A172 (cell line): ENCODE results near the gene MED22. TPM values are rescaled to one million over a fixed set of nuclear protein-coding genes. Genes with fewer than 3 reads are reported as not detected.
"Not testable (repeated sequence)": the region's sequence is repeated elsewhere in the genome, so short reads cannot be mapped to it uniquely, and the experiment has no call there.

Experiments used
- DNase-seq: peaks from one replicate; pipeline ENCODE4 v3.0.0-alpha.2; 2015; ENCODE audit warnings: low spot score
- total RNA-seq: library from RNA; depleted of rRNA; stranded (reverse); fragments of >200 nt; shearing (Covaris generic); gene quantifications from 2 replicates; pipeline ENCODE4 v1.2.3, GENCODE V29; 2014; rRNA removed

MED22 gene
- total RNA-seq, 1 experiment from 2014 or later: 17.9 TPM

DNA sequence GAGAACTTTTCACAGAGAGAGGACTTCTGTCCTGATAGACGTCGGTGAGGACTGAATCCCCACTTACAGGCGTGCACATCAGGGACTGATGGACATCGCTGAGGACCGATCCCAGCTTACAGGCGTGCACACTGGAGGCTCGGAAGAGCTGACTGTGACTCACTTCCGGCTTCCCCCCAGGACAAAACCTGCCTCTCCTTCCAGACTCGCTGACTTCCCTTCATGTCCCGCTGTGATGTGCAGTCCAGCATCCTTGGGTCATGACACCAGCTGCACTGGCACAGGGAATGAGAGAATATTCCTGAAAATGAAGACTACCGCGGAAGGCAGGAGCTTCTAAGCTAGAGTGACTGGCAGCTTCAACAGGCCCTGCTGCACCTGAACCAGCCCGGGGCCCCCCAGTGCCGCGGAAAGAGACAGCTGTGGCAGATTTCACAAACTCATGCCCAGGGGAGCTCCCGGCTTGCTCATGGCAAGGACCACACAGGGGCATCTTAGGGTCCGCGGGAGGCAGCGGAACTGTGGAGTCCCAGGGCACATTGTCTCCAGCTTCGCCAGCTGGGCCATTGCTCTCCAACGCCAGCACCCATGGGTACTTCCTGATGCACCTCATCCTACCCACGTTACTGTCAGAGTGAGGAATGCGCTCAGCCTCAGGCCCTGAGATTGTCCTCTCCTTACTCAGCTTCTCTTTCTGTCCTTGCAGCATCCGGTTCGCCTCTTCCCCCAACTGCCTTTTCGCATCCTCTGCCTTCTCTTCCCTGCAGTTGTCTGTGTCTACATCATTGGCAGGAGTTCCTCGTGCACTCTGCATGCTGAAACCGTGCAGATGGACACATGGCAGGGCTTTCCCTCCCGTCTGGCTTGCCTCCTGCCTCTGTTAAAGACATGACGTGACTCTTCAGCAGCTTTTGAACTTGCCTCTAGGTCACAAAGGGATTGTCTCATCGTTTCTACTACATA, 41.4 kb downstream of the MED22 start:
- DNase-seq: peak; percentile 87

- DNase-seq: no peak
Measured at GRCh38 chr9:133305731-133306130, 42.2 kb downstream of the MED22 start.

- no peak for DNase-seq
Measured at GRCh38 chr9:133304477-133305377, 43.2 kb downstream of the MED22 start.

GRCh38 chr9:133304158-133304470, 43.8 kb downstream of the MED22 start:
- DNase-seq: no peak

GRCh38 chr9:133303266-133304157, 44.4 kb downstream of the MED22 start:
- no peak for DNase-seq

- DNase-seq: no peak
Measured at GRCh38 chr9:133301253-133302230, 46.4 kb downstream of the MED22 start.

DNA sequence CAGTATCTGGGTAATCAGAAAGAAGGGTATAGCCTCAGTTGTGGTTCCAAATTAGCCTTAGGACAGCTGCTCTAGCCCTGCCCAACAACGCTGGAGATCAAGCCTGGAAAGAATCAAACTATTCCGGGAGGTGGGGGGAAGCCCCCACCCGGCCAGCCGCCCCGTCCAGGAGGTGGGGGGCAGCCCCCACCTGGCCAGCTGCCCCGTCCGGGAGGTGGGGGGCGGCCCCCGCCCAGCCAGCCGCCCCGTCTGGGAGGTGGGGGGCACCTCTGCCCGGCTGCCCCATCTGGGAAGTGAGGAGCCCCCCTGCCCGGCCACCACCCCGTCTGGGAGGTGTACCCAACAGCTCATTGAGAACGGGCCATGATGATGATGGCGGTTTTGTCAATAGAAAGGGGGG, 47.9 kb downstream of the MED22 start:
- not testable (repeated sequence) for DNase-seq

GRCh38 chr9:133294257-133294656, 53.7 kb downstream of the MED22 start:
- no peak for DNase-seq

GRCh38 chr9:133290751-133291302, 57.1 kb downstream of the MED22 start:
- no peak for DNase-seq

Other genes starting within 250 kb of the MED22 start
- gene RALGDS, start 226.9 kb downstream of the MED22 start, total RNA-seq: 26.2 and 38.2 TPM in 2 replicates
- 0.96 and 3.1 TPM in 2 replicates for gene GBGT1, start 184.2 kb downstream of the MED22 start, total RNA-seq
- gene OBP2B, start 138.9 kb downstream of the MED22 start, total RNA-seq: not detected in 2 replicates
- not detected in 2 replicates for gene ABO, start 72.9 kb downstream of the MED22 start, total RNA-seq
- 11.4 and 19.5 TPM in 2 replicates for gene SURF6, start 11.9 kb downstream of the MED22 start, total RNA-seq
- 2,228 and 2,364 TPM in 2 replicates for gene RPL7A, start 87 bp upstream of the MED22 start, total RNA-seq
- gene SURF1, start 8.4 kb upstream of the MED22 start, total RNA-seq: 74.4 and 75.2 TPM in 2 replicates
- gene SURF2, start 8.4 kb upstream of the MED22 start, total RNA-seq: 26.3 and 43.1 TPM in 2 replicates
- 391 and 428 TPM in 2 replicates for gene SURF4, start 27.9 kb upstream of the MED22 start, total RNA-seq
- gene STKLD1, start 28.2 kb upstream of the MED22 start, total RNA-seq: 0.91 and 1.4 TPM in 2 replicates
- 24.8 and 28.3 TPM in 2 replicates for gene REXO4, start 69.9 kb upstream of the MED22 start, total RNA-seq
- gene ADAMTS13, start 74.2 kb upstream of the MED22 start, total RNA-seq: 0.43 and 1.6 TPM in 2 replicates
- gene CACFD1, start 111.8 kb upstream of the MED22 start, total RNA-seq: 8.8 and 10.8 TPM in 2 replicates
- 30.8 and 42.1 TPM in 2 replicates for gene SLC2A6, start 131.0 kb upstream of the MED22 start, total RNA-seq
- gene MYMK, start 176.8 kb upstream of the MED22 start, total RNA-seq: not detected in 2 replicates
- gene ADAMTSL2, start 186.6 kb upstream of the MED22 start, total RNA-seq: 0.12 and 0.16 TPM in 2 replicates